Fibroblast of skin of abdomen (primary cell): Measurements from ENCODE around the gene FBXO15.

Experiments used
- DNase-seq: peaks from one replicate; pipeline ENCODE4 v3.0.0-alpha.2; 2013

FBXO15 gene

GRCh38 chr18:74153793-74154192, 6.2 kb upstream of the FBXO15 start:
- no peak for DNase-seq

- no peak for DNase-seq
These were observed 5.7 kb upstream of the FBXO15 start for GRCh38 chr18:74153377-74153776.

GRCh38 chr18:74152857-74153256, 5.2 kb upstream of the FBXO15 start:
- no peak for DNase-seq

- DNase-seq: no peak
These were observed 4.6 kb upstream of the FBXO15 start for GRCh38 chr18:74152270-74152669.

GRCh38 chr18:74149878-74150277, 2.2 kb upstream of the FBXO15 start:
- no peak for DNase-seq

- DNase-seq: no peak
These were observed 973 bp upstream of the FBXO15 start for GRCh38 chr18:74148543-74149070.

- DNase-seq: no peak
These were observed 199 bp downstream of the FBXO15 start for GRCh38 chr18:74147491-74147778.

GRCh38 chr18:74146756-74147155, 878 bp downstream of the FBXO15 start:
- peak; percentile 75 for DNase-seq

GRCh38 chr18:74142252-74142651, 5.4 kb downstream of the FBXO15 start:
- peak; percentile 18 for DNase-seq

- DNase-seq: no peak
These were observed 6.0 kb downstream of the FBXO15 start for GRCh38 chr18:74141667-74142066.

- no peak for DNase-seq
These were observed 7.1 kb downstream of the FBXO15 start for GRCh38 chr18:74140582-74140981.

GRCh38 chr18:74139888-74140287, 7.7 kb downstream of the FBXO15 start:
- peak; percentile 52 for DNase-seq

GRCh38 chr18:74139411-74139810, 8.2 kb downstream of the FBXO15 start:
- no peak for DNase-seq

- DNase-seq: no peak
These were observed 9.6 kb downstream of the FBXO15 start for GRCh38 chr18:74137920-74138538.

GRCh38 chr18:74132201-74132600, 15.4 kb downstream of the FBXO15 start:
- DNase-seq: no peak

- DNase-seq: no peak
These were observed 16.5 kb downstream of the FBXO15 start for GRCh38 chr18:74131124-74131523.

- no peak for DNase-seq
These were observed 19.5 kb downstream of the FBXO15 start for GRCh38 chr18:74128159-74128558.

- no peak for DNase-seq
These were observed 20.7 kb downstream of the FBXO15 start for GRCh38 chr18:74126684-74127655.

- no peak for DNase-seq
These were observed 23.0 kb downstream of the FBXO15 start for GRCh38 chr18:74124642-74125041.

GRCh38 chr18:74123200-74123599, 24.4 kb downstream of the FBXO15 start:
- no peak for DNase-seq

- peak; percentile 44 for DNase-seq
These were observed 30.7 kb downstream of the FBXO15 start for GRCh38 chr18:74116633-74117554.

- peak; percentile 55 for DNase-seq
These were observed 32.6 kb downstream of the FBXO15 start for GRCh38 chr18:74115046-74115445.

GRCh38 chr18:74114116-74114515, 33.5 kb downstream of the FBXO15 start:
- peak; percentile 8 for DNase-seq
